MM.1S (cell line): ENCODE results near the gene FOXP1.

Source experiments
- CTCF ChIP-seq: fragments of 300-600 bp; sonication (generic); IDR thresholded peaks from 2 replicates; pipeline ENCODE4 v1.5.1; 2016; ENCODE audit warnings: antibody characterized with exemption, low read length, mixed read lengths
- EZH2phosphoT487 ChIP-seq: fragments of 300-600 bp; sonication (generic); IDR thresholded peaks from 2 replicates; pipeline ENCODE4 v1.6.1; 2018; ENCODE audit warnings: antibody characterized with exemption, low read length

GRCh38 chr3:71441925-71442651 is 141.4 kb downstream of the FOXP1 start:
- TF ChIP-seq EZH2phosphoT487 (no peak), CTCF (no peak)
